ENCODE measurements around the gene PDCD1LG2. TPM values are rescaled to one million over a fixed set of nuclear protein-coding genes. Genes with fewer than 3 reads are reported as not detected.

PDCD1LG2 gene
- total and polyA plus RNA-seq, 2 experiments from 2014 or later: not detected

- H3K4me2 ChIP-seq: no peak overlapping the region
- DNase-seq (ENCODE audit: low spot score): no peak
- no peaks in the 10 kb centered on the region for H3K4me1 ChIP-seq (ENCODE audit: insufficient read depth)
- ATAC-seq: no peak
- Mint-ChIP-seq H3K4me3 (no peak overlapping the region), H3K4me1 (peaks cover 3% of the 10 kb centered on the region; the same call in 1 of the 3 replicates), H3K9me3 (no peaks in the 10 kb centered on the region), H3K36me3 (ENCODE audit: low read depth) (no peaks in the 10 kb centered on the region), H3K27me3 (ENCODE audit: insufficient read depth, low read depth, poor library complexity) (peaks cover 4% of the 10 kb centered on the region), H3K27ac (no peak overlapping the region)
- 0 out of 2 replicates have a peak, but pooled peaks cover 6% of the 10 kb centered on the region for H3K9me2 ChIP-seq (ENCODE audit: insufficient read depth)
- H2AFZ ChIP-seq: no peak overlapping the region
- TF ChIP-seq EZH2 (IDR thresholded peaks at IDR 0.05; ENCODE audit: low read depth, unreplicated experiment): no peak
- no peak for TF ChIP-seq POLR2AphosphoS5 (IDR thresholded peaks at IDR 0.05; ENCODE audit: low read depth)
- TF ChIP-seq STAT1 (IDR thresholded peaks at IDR 0.05; ENCODE audit: unreplicated experiment): no peak
- no peak for TF ChIP-seq ETS1 (IDR thresholded peaks at IDR 0.05)
- no peak for TF ChIP-seq CTCF (conservative IDR thresholded peaks at IDR 0.05; ENCODE audit: low read depth in 2 of 2)
- no peak for TF ChIP-seq JUNB (IDR thresholded peaks at IDR 0.05; ENCODE audit: unreplicated experiment)
- TF ChIP-seq ZNF331 (CRISPR knock-in tag; IDR thresholded peaks at IDR 0.05; ENCODE audit: low read depth): no peak
- TF ChIP-seq REST (IDR thresholded peaks at IDR 0.05; ENCODE audit: unreplicated experiment): no peak
- TF ChIP-seq, protein P1, sequence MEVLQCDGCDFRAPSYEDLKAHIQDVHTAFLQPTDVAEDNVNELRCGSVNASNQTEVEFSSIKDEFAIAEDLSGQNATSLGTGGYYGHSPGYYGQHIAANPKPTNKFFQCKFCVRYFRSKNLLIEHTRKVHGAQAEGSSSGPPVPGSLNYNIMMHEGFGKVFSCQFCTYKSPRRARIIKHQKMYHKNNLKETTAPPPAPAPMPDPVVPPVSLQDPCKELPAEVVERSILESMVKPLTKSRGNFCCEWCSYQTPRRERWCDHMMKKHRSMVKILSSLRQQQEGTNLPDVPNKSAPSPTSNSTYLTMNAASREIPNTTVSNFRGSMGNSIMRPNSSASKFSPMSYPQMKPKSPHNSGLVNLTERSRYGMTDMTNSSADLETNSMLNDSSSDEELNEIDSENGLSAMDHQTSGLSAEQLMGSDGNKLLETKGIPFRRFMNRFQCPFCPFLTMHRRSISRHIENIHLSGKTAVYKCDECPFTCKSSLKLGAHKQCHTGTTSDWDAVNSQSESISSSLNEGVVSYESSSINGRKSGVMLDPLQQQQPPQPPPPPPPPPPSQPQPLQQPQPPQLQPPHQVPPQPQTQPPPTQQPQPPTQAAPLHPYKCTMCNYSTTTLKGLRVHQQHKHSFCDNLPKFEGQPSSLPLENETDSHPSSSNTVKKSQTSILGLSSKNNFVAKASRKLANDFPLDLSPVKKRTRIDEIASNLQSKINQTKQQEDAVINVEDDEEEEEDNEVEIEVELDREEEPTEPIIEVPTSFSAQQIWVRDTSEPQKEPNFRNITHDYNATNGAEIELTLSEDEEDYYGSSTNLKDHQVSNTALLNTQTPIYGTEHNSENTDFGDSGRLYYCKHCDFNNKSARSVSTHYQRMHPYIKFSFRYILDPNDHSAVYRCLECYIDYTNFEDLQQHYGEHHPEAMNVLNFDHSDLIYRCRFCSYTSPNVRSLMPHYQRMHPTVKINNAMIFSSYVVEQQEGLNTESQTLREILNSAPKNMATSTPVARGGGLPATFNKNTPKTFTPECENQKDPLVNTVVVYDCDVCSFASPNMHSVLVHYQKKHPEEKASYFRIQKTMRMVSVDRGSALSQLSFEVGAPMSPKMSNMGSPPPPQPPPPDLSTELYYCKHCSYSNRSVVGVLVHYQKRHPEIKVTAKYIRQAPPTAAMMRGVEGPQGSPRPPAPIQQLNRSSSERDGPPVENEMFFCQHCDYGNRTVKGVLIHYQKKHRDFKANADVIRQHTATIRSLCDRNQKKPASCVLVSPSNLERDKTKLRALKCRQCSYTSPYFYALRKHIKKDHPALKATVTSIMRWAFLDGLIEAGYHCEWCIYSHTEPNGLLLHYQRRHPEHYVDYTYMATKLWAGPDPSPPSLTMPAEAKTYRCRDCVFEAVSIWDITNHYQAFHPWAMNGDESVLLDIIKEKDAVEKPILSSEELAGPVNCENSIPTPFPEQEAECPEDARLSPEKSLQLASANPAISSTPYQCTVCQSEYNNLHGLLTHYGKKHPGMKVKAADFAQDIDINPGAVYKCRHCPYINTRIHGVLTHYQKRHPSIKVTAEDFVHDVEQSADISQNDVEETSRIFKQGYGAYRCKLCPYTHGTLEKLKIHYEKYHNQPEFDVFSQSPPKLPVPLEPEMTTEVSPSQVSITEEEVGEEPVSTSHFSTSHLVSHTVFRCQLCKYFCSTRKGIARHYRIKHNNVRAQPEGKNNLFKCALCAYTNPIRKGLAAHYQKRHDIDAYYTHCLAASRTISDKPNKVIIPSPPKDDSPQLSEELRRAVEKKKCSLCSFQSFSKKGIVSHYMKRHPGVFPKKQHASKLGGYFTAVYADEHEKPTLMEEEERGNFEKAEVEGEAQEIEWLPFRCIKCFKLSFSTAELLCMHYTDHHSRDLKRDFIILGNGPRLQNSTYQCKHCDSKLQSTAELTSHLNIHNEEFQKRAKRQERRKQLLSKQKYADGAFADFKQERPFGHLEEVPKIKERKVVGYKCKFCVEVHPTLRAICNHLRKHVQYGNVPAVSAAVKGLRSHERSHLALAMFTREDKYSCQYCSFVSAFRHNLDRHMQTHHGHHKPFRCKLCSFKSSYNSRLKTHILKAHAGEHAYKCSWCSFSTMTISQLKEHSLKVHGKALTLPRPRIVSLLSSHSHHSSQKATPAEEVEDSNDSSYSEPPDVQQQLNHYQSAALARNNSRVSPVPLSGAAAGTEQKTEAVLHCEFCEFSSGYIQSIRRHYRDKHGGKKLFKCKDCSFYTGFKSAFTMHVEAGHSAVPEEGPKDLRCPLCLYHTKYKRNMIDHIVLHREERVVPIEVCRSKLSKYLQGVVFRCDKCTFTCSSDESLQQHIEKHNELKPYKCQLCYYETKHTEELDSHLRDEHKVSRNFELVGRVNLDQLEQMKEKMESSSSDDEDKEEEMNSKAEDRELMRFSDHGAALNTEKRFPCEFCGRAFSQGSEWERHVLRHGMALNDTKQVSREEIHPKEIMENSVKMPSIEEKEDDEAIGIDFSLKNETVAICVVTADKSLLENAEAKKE (CRISPR knock-in tag; IDR thresholded peaks at IDR 0.05): no peak
- TF ChIP-seq ZNF114 (CRISPR knock-in tag; IDR thresholded peaks at IDR 0.05): no peak
- no peak for TF ChIP-seq CREB1 (CRISPR knock-in tag; IDR thresholded peaks at IDR 0.05; ENCODE audit: low read depth)
- H3K36me3 ChIP-seq (ENCODE audit: insufficient read depth): no peaks in the 10 kb centered on the region
- no peaks in the 10 kb centered on the region for H3K79me2 ChIP-seq (replicated peaks; ENCODE audit: insufficient read depth)
- H3K4me3 ChIP-seq: no peak overlapping the region
- H4K20me1 ChIP-seq (replicated peaks; ENCODE audit: insufficient read depth): no peaks in the 10 kb centered on the region
- no peak overlapping the region for H3K27ac ChIP-seq (ENCODE audit: low read depth)
- no peaks in the 10 kb centered on the region for H3K27me3 ChIP-seq (ENCODE audit: insufficient read depth)
- H3F3A ChIP-seq (replicated peaks; ENCODE audit: low read depth): no peaks in the 10 kb centered on the region
Measured at GRCh38 chr9:5511935-5512580, 1.7 kb downstream of the PDCD1LG2 start.

All from GM23338 (cell line).